Large intestine (tissue), 12 donors: ENCODE data around the gene SUPT7L. TPM values are rescaled to one million over a fixed set of nuclear protein-coding genes. Genes with fewer than 3 reads are reported as not detected.

ENCODE experiments used
- DNase-seq, 2 donors: peaks; one replicate each; pipeline versions ENCODE4 v3.0.0 to v3.0.0-alpha.2; 2013
- H3K27ac ChIP-seq: one replicate; pipeline ENCODE4 v1.5.1; 2013; ENCODE audit warnings: low read length
- H3K27me3 ChIP-seq: 2 replicates; pipeline ENCODE4 v1.6.1; 2013; ENCODE audit warnings: low read length; ENCODE audit not compliant: control insufficient read depth, insufficient read depth
- H3K36me3 ChIP-seq: 2 replicates; pipeline ENCODE4 v1.6.1; 2013; ENCODE audit warnings: low read length; ENCODE audit not compliant: control insufficient read depth, insufficient read depth
- H3K4me1 ChIP-seq: one replicate; pipeline ENCODE4 v1.6.1; 2013; ENCODE audit warnings: low read length; ENCODE audit not compliant: control insufficient read depth, insufficient read depth
- H3K4me3 ChIP-seq: one replicate; pipeline ENCODE4 v1.5.1; 2013; ENCODE audit warnings: low read length
- H3K9me3 ChIP-seq: one replicate; pipeline ENCODE4 v1.6.1; 2013; ENCODE audit warnings: mild to moderate bottlenecking, low read depth, low read length, moderate library complexity; ENCODE audit not compliant: control insufficient read depth
- WGBS: methylation state at CpG from one replicate; pipeline ENCODE4 v1.1.5; 2013; ENCODE audit warnings: low lambda C conversion rate; ENCODE audit not compliant: insufficient coverage; 5-methylcytosine and 5-hydroxymethylcytosine counted together
- long read RNA-seq, 11 donors: transcript quantifications; one replicate each; lab custom pipeline, GENCODE V29; 2026
- polyA plus RNA-seq: library from polyadenylated mRNA; unstranded; fragments of 120-200 nt; gene quantifications from one replicate; pipeline ENCODE4 v1.2.1, GENCODE V29; 2013

The SUPT7L gene
- polyA plus RNA-seq = 49.6 TPM
- long read RNA-seq, donor 1, full-length matches to known transcripts = 7 of 7 reads
- long read RNA-seq, donor 1, partial matches to known transcripts = 0 of 7 reads
- long read RNA-seq, donor 1, other reads (novel, unspliced or antisense) = 0 of 7 reads
- long read RNA-seq, donor 2, full-length matches to known transcripts = 10 of 23 reads
- long read RNA-seq, donor 2, partial matches to known transcripts = 13 of 23 reads
- long read RNA-seq, donor 2, other reads (novel, unspliced or antisense) = 0 of 23 reads
- long read RNA-seq, donor 3 = 0 reads
- long read RNA-seq, donor 4 = 0 reads
- long read RNA-seq, donor 5, full-length matches to known transcripts = 4 of 4 reads
- long read RNA-seq, donor 5, partial matches to known transcripts = 0 of 4 reads
- long read RNA-seq, donor 5, other reads (novel, unspliced or antisense) = 0 of 4 reads
- long read RNA-seq, donor 6, full-length matches to known transcripts = 2 of 33 reads
- long read RNA-seq, donor 6, partial matches to known transcripts = 31 of 33 reads
- long read RNA-seq, donor 6, other reads (novel, unspliced or antisense) = 0 of 33 reads
- long read RNA-seq, donor 7, full-length matches to known transcripts = 3 of 12 reads
- long read RNA-seq, donor 7, partial matches to known transcripts = 0 of 12 reads
- long read RNA-seq, donor 7, other reads (novel, unspliced or antisense) = 9 of 12 reads
- long read RNA-seq, donor 8, full-length matches to known transcripts = 11 of 459 reads
- long read RNA-seq, donor 8, partial matches to known transcripts = 430 of 459 reads
- long read RNA-seq, donor 8, other reads (novel, unspliced or antisense) = 18 of 459 reads
- long read RNA-seq, donor 9, full-length matches to known transcripts = 7 of 39 reads
- long read RNA-seq, donor 9, partial matches to known transcripts = 32 of 39 reads
- long read RNA-seq, donor 9, other reads (novel, unspliced or antisense) = 0 of 39 reads
- long read RNA-seq, donor 10, full-length matches to known transcripts = 6 of 33 reads
- long read RNA-seq, donor 10, partial matches to known transcripts = 20 of 33 reads
- long read RNA-seq, donor 10, other reads (novel, unspliced or antisense) = 7 of 33 reads
- long read RNA-seq, donor 11, full-length matches to known transcripts = 9 of 30 reads
- long read RNA-seq, donor 11, partial matches to known transcripts = 12 of 30 reads
- long read RNA-seq, donor 11, other reads (novel, unspliced or antisense) = 9 of 30 reads

GRCh38 chr2:27663285-27664153 is at the start of gene SUPT7L, which contains the start of gene SLC4A1AP:
TSS of gene SUPT7L (minus strand) at chr2:27663614. CDS start at chr2:27662192, 1,422 bp downstream.
TSS of gene SLC4A1AP (plus strand) at chr2:27663889. CDS start at chr2:27663915, 26 bp downstream.
- H3K9me3 ChIP-seq = no peaks in the 10 kb centered on the region
- no CpG with 5 or more reads among the region's 56 CpGs for WGBS
- peak within 1 kb of the TSS; percentile 82 for H3K4me3 ChIP-seq
- H3K4me1 ChIP-seq = peaks cover 7% of the 10 kb centered on the region
- H3K36me3 ChIP-seq = peaks cover 23% of the 10 kb centered on the region
- DNase-seq = peak; percentile 63 to 92
- no peaks in the 10 kb centered on the region for H3K27me3 ChIP-seq
- H3K27ac ChIP-seq = peak within 1 kb of the TSS; percentile 68

- no peaks in the 10 kb centered on the region for H3K36me3 ChIP-seq
- DNase-seq = no peak
- no peak overlapping the region for H3K27ac ChIP-seq
- H3K4me3 ChIP-seq = no peak overlapping the region
- 90% methylated on average over 2 of the region's 5 CpGs for WGBS
- peaks cover 2% of the 10 kb centered on the region for H3K27me3 ChIP-seq
- H3K4me1 ChIP-seq = peaks cover 12% of the 10 kb centered on the region
- no peaks in the 10 kb centered on the region for H3K9me3 ChIP-seq
These were observed 49.8 kb upstream of the SUPT7L start for GRCh38 chr2:27713201-27713600.

GRCh38 chr2:27712522-27712921 is 49.1 kb upstream of the SUPT7L start:
- no CpG with 5 or more reads among the region's 1 CpG for WGBS
- Histone ChIP-seq H3K4me1 (peaks cover 12% of the 10 kb centered on the region), H3K27ac (no peak overlapping the region), H3K27me3 (peaks cover 2% of the 10 kb centered on the region), H3K9me3 (no peaks in the 10 kb centered on the region), H3K36me3 (no peaks in the 10 kb centered on the region), H3K4me3 (no peak overlapping the region)
- DNase-seq = no peak

GRCh38 chr2:27711804-27712203 is 48.4 kb upstream of the SUPT7L start:
- H3K27me3 ChIP-seq = peaks cover 2% of the 10 kb centered on the region
- no peak overlapping the region for H3K27ac ChIP-seq
- no CpG with 5 or more reads among the region's 5 CpGs for WGBS

GRCh38 chr2:27710640-27711430 is 47.4 kb upstream of the SUPT7L start:
- Histone ChIP-seq H3K4me3 (no peak overlapping the region), H3K4me1 (peaks cover 9% of the 10 kb centered on the region), H3K36me3 (no peaks in the 10 kb centered on the region), H3K27me3 (no peaks in the 10 kb centered on the region), H3K27ac (no peak overlapping the region), H3K9me3 (no peaks in the 10 kb centered on the region)
- WGBS = no CpG with 5 or more reads among the region's 8 CpGs
- no peak for DNase-seq

More at GRCh38 chr2:27711804-27712203, 48.4 kb upstream of the SUPT7L start:
- no peaks in the 10 kb centered on the region for H3K36me3 ChIP-seq
- no peak for DNase-seq
- no peak overlapping the region for H3K4me3 ChIP-seq
- no peaks in the 10 kb centered on the region for H3K9me3 ChIP-seq
- H3K4me1 ChIP-seq = peaks cover 12% of the 10 kb centered on the region

GRCh38 chr2:27709960-27710575 is 46.7 kb upstream of the SUPT7L start:
- peak in 1 of 2 donors; percentile 44 for DNase-seq
- WGBS = no CpG with 5 or more reads among the region's 7 CpGs
- H3K36me3 ChIP-seq = no peaks in the 10 kb centered on the region

GRCh38 chr2:27709326-27709725 is 45.9 kb upstream of the SUPT7L start:
- WGBS = no CpG with 5 or more reads among the region's 2 CpGs
- no peaks in the 10 kb centered on the region for H3K27me3 ChIP-seq

More at GRCh38 chr2:27709960-27710575, 46.7 kb upstream of the SUPT7L start:
- Histone ChIP-seq H3K27ac (no peak overlapping the region), H3K27me3 (no peaks in the 10 kb centered on the region), H3K9me3 (no peaks in the 10 kb centered on the region), H3K4me3 (no peak overlapping the region), H3K4me1 (peaks cover 7% of the 10 kb centered on the region)

GRCh38 chr2:27708666-27709065 is 45.3 kb upstream of the SUPT7L start:
- no peaks in the 10 kb centered on the region for H3K9me3 ChIP-seq
- H3K36me3 ChIP-seq = no peaks in the 10 kb centered on the region
- no peaks in the 10 kb centered on the region for H3K27me3 ChIP-seq
- peaks cover 7% of the 10 kb centered on the region for H3K4me1 ChIP-seq
- H3K27ac ChIP-seq = no peak overlapping the region
- H3K4me3 ChIP-seq = no peak overlapping the region
- DNase-seq = no peak
- WGBS = 100% methylated on average over 1 of the region's 3 CpGs

More at GRCh38 chr2:27709326-27709725, 45.9 kb upstream of the SUPT7L start:
- no peaks in the 10 kb centered on the region for H3K9me3 ChIP-seq
- no peak for DNase-seq
- no peaks in the 10 kb centered on the region for H3K36me3 ChIP-seq
- no peak overlapping the region for H3K4me3 ChIP-seq
- peaks cover 4% of the 10 kb centered on the region for H3K4me1 ChIP-seq
- no peak overlapping the region for H3K27ac ChIP-seq
